SK-N-SH (cell line): ENCODE measurements around the gene KIF3B. TPM values are rescaled to one million over a fixed set of nuclear protein-coding genes. Genes with fewer than 3 reads are reported as not detected.

Source experiments
- CTCF ChIA-PET: fragments of 300-600, 350-600 bp; formaldehyde crosslinking; extraction: SDS; loops from one replicate; lab custom pipeline; 2021; lab: Yijun Ruan, JAX
- POLR2A ChIA-PET: fragments of 350-600 bp; sonication (Branson Sonifier 250); formaldehyde crosslinking; extraction: SDS; loops from one replicate; lab custom pipeline; 2020; ENCODE audit warnings: antibody characterized with exemption, inconsistent platforms; lab: Yijun Ruan, JAX
- DNase-seq: peaks from one replicate; pipeline ENCODE4 v3.0.0; 2012
- H2AFZ ChIP-seq: fragments of 200-600 bp; sonication (generic); 2 replicates; pipeline ENCODE4 v1.8.1; 2016; ENCODE audit warnings: antibody characterized with exemption, mild to moderate bottlenecking, low read depth
- H3F3A ChIP-seq: fragments of 200-600 bp; sonication (generic); replicated peaks from 2 replicates; pipeline ENCODE3; 2016; ENCODE audit warnings: antibody characterized with exemption, mild to moderate bottlenecking; ENCODE audit not compliant: insufficient read depth
- H3K27ac ChIP-seq, 2 experiments: fragments of 200-500 bp in 1 of 2; fragments of 200-600 bp in 1 of 2; sonication (Bioruptor generic) in 1 of 2; sonication (generic), shearing (Covaris generic) in 1 of 2; 2 replicates each; pipeline versions ENCODE4 v1.5.1 to v1.6.1; 2014 to 2016; ENCODE audit warnings: low read depth in 2 of 2, inconsistent platforms in 1 of 2, low read length in 1 of 2, mild to moderate bottlenecking in 1 of 2, mixed read lengths in 1 of 2
- H3K27me3 ChIP-seq: fragments of 200-600 bp; sonication (generic), shearing (Covaris generic); 2 replicates; pipeline ENCODE4 v1.6.1; 2016; ENCODE audit warnings: mixed run types; ENCODE audit not compliant: insufficient read depth
- H3K36me3 ChIP-seq, 2 experiments: fragments of 200-500 bp in 1 of 2; fragments of 200-600 bp in 1 of 2; sonication (Bioruptor generic) in 1 of 2; sonication (generic) in 1 of 2; replicated peaks in 1 of 2; 2 replicates each; pipeline versions ENCODE3 to v1.5.1; 2014 to 2016; ENCODE audit warnings: low read length in 1 of 2, mild to moderate bottlenecking in 1 of 2; ENCODE audit not compliant: insufficient read depth in 2 of 2, control insufficient read depth in 1 of 2
- H3K4me1 ChIP-seq, 2 experiments: fragments of 200-500 bp in 1 of 2; fragments of 200-600 bp in 1 of 2; sonication (Bioruptor generic) in 1 of 2; sonication (generic), shearing (Covaris generic) in 1 of 2; 2 replicates each; pipeline versions ENCODE4 v1.5.1 to v1.6.1; 2014 to 2016; ENCODE audit warnings: low read depth in 1 of 2, low read length in 1 of 2, mixed run types in 1 of 2; ENCODE audit not compliant: insufficient read depth in 2 of 2, control insufficient read depth in 1 of 2
- H3K4me2 ChIP-seq: fragments of 200-600 bp; sonication (generic), shearing (Covaris generic); 2 replicates; pipeline ENCODE4 v1.6.1; 2017; ENCODE audit warnings: mixed run types
- H3K4me3 ChIP-seq, 2 experiments: fragments of 200-500 bp in 1 of 2; fragments of 200-600 bp in 1 of 2; sonication (Bioruptor generic) in 1 of 2; sonication (generic), shearing (Covaris generic) in 1 of 2; 2 replicates each; pipeline versions ENCODE4 v1.5.1 to v1.8.1; 2014 to 2016; ENCODE audit warnings: low read depth in 2 of 2, inconsistent platforms in 1 of 2, low read length in 1 of 2, mild to moderate bottlenecking in 1 of 2, mixed read lengths in 1 of 2, moderate library complexity in 1 of 2
- H3K79me2 ChIP-seq: fragments of 200-600 bp; sonication (generic); 2 replicates; pipeline ENCODE4 v1.8.1; 2017; ENCODE audit warnings: mild to moderate bottlenecking; ENCODE audit not compliant: insufficient read depth
- H3K9ac ChIP-seq: fragments of 200-600 bp; sonication (generic); 2 replicates; pipeline ENCODE4 v1.6.1; 2017; ENCODE audit warnings: mixed run types
- H3K9me2 ChIP-seq: fragments of 200-600 bp; sonication (generic); 2 replicates; pipeline ENCODE4 v1.6.1; 2017; ENCODE audit warnings: mixed run types
- H3K9me3 ChIP-seq: fragments of 200-600 bp; sonication (generic); 2 replicates; pipeline ENCODE4 v1.6.1; 2017; ENCODE audit warnings: mixed run types, mild to moderate bottlenecking, moderate library complexity
- H4K20me1 ChIP-seq: fragments of 200-600 bp; sonication (generic); 2 replicates; pipeline ENCODE4 v1.6.1; 2017; ENCODE audit warnings: mild to moderate bottlenecking, mixed run types; ENCODE audit not compliant: insufficient read depth
- CHD2 ChIP-seq: fragments of 150-350 bp; IDR thresholded peaks from 2 replicates; pipeline ENCODE4 v1.6.1; 2018; ENCODE audit warnings: low read length; ENCODE audit not compliant: partially characterized antibody
- ELF1 ChIP-seq: IDR thresholded peaks from 2 replicates; pipeline ENCODE4 v1.4.0; 2012
- EZH2phosphoT487 ChIP-seq: fragments of 200-600 bp; sonication (generic); IDR thresholded peaks from 2 replicates; pipeline ENCODE4 v1.6.1; 2017; ENCODE audit warnings: low read depth, mixed run types, mild to moderate bottlenecking, antibody characterized with exemption, moderate library complexity, borderline replicate concordance
- FOXJ3 ChIP-seq: sonication (generic); formaldehyde crosslinking; IDR thresholded peaks from 2 replicates; pipeline ENCODE4 v1.5.1; 2020; ENCODE audit warnings: mild to moderate bottlenecking, missing genetic modification reagents
- FOXM1 ChIP-seq: IDR thresholded peaks from 2 replicates; pipeline ENCODE4 v1.4.0; 2012; ENCODE audit warnings: low read depth, mild to moderate bottlenecking
- GABPA ChIP-seq: IDR thresholded peaks from 2 replicates; pipeline ENCODE4 v1.4.0; 2012; ENCODE audit warnings: low read depth, mild to moderate bottlenecking
- GATA2 ChIP-seq: sonication (generic); formaldehyde crosslinking; IDR thresholded peaks from 2 replicates; pipeline ENCODE4 v1.5.0; 2020; ENCODE audit warnings: mild to moderate bottlenecking, missing genetic modification reagents
- NRF1 ChIP-seq: IDR thresholded peaks from 2 replicates; pipeline ENCODE4 v1.6.1; 2012; ENCODE audit warnings: low read depth, mild to moderate bottlenecking, low read length
- POLR2AphosphoS5 ChIP-seq: IDR thresholded peaks from 2 replicates; pipeline ENCODE4 v1.6.1; 2012; ENCODE audit warnings: low read depth, low read length
- RAD21 ChIP-seq: IDR thresholded peaks from 2 replicates; pipeline ENCODE4 v1.6.1; 2012; ENCODE audit warnings: mild to moderate bottlenecking, low read length
- RCOR1 ChIP-seq: fragments of 150-350 bp; IDR thresholded peaks from 2 replicates; pipeline ENCODE4 v1.6.1; 2017; ENCODE audit warnings: antibody characterized with exemption, low read length
- RFX5 ChIP-seq: IDR thresholded peaks from 2 replicates; pipeline ENCODE4 v1.6.1; 2012; ENCODE audit warnings: mild to moderate bottlenecking, improper control_type of control experiment, low read length
- SMC3 ChIP-seq: IDR thresholded peaks from 2 replicates; pipeline ENCODE4 v1.6.1; 2012; ENCODE audit warnings: low read depth, low read length, improper control_type of control experiment
- TCF12 ChIP-seq: IDR thresholded peaks from 2 replicates; pipeline ENCODE4 v1.4.0; 2012
- TEAD4 ChIP-seq: IDR thresholded peaks from 2 replicates; pipeline ENCODE4 v1.4.0; 2012; ENCODE audit warnings: mild to moderate bottlenecking, borderline replicate concordance; ENCODE audit not compliant: insufficient read depth
- YY1 ChIP-seq: IDR thresholded peaks from 2 replicates; pipeline ENCODE4 v1.4.0; 2012; ENCODE audit warnings: low read depth, mild to moderate bottlenecking
- WGBS: methylation state at CpG from one replicate; pipeline ENCODE4 v1.1.6; 2017; ENCODE audit warnings: low lambda C conversion rate; 5-methylcytosine and 5-hydroxymethylcytosine counted together
- polyA plus RNA-seq, 3 experiments: library from polyadenylated mRNA; depleted of rRNA; stranded (reverse); fragments of >200 nt; gene quantifications; 2 replicates each; pipeline ENCODE4 v1.2.3, GENCODE V29; 2012
- TF ChIP-seq, protein P1 (sequence below): fragments of 150-350 bp; IDR thresholded peaks from 2 replicates; pipeline ENCODE4 v1.6.1; 2016; ENCODE audit warnings: mild to moderate bottlenecking, low read depth, low read length
- TF ChIP-seq, protein P2 (sequence below): IDR thresholded peaks from 2 replicates; pipeline ENCODE4 v1.6.1; 2012; ENCODE audit warnings: mild to moderate bottlenecking, low read depth, low read length, moderate library complexity
- TF ChIP-seq, protein P3 (sequence below): fragments of 200-600 bp; sonication (generic); IDR thresholded peaks from 2 replicates; pipeline ENCODE4 v1.6.1; 2017; ENCODE audit warnings: antibody characterized with exemption, mild to moderate bottlenecking, moderate library complexity

The KIF3B gene
- polyA plus RNA-seq, 1 of the 3 experiments (the other 2 are of a cell fraction) = 18.6 TPM

DNA sequence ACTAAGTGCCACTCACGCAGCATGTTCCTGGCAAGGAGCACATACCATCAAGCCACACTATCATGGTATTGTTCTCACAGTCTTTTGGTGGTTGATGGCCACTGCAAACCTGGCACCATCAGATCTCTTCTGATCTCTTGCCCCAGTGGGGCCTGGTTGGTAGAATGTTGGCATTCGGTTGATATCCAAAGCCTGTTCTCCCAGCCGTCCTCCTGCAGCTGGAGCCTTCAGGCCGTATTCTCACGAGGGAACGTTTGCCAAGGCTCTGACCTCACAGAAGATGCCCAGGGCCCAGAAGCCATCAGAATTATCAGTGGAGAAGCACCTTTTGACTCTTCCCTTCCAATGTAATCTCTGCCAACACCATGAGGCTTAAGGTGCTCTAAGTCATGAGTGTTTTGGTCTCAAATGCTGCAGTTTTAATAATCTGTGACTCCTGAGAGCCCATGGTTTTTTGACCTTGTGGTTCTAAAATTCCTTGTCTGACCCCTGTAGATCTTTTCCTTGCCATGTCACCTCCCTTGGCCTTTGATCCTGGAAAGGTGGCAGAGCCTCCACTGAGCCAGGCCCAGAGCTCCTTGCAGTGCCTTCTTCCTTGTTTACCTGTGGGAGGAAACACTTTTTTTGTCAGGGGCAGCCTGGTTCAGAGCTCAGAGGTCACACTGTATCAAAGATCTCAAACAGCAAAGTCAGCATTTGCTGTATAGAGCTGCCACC, 42.0 kb upstream of the KIF3B start:
- POLR2A ChIA-PET = no interaction called here
- no peak for DNase-seq

More for the DNA sequence above, 42.0 kb upstream of the KIF3B start:
- H3K4me2 ChIP-seq = no peak overlapping the region
- H3K27ac ChIP-seq = no peak overlapping the region
- no peaks in the 10 kb centered on the region for H3K27me3 ChIP-seq
- H3K9ac ChIP-seq = no peak overlapping the region
- H3K4me3 ChIP-seq = no peak overlapping the region
- no peaks in the 10 kb centered on the region for H4K20me1 ChIP-seq
- peaks cover 20 to 43% of the 10 kb centered on the region in 2 experiments for H3K36me3 ChIP-seq
- H3K79me2 ChIP-seq = no peaks in the 10 kb centered on the region
- no peaks in the 10 kb centered on the region for H3K9me2 ChIP-seq
- H3K9me3 ChIP-seq = no peaks in the 10 kb centered on the region
- 89% methylated on average over 6 of the region's 6 CpGs for WGBS
- no peak overlapping the region for H2AFZ ChIP-seq
- no peaks in the 10 kb centered on the region for H3F3A ChIP-seq
- TF ChIP-seq FOXJ3 (CRISPR knock-in tag) (no peak), SMC3 (no peak), GATA2 (CRISPR knock-in tag) (no peak), GABPA (no peak), TCF12 (no peak), NRF1 (no peak), POLR2AphosphoS5 (no peak), YY1 (no peak), CHD2 (no peak), RAD21 (no peak), TEAD4 (no peak), RCOR1 (no peak), ELF1 (no peak), EZH2phosphoT487 (no peak), RFX5 (no peak), FOXM1 (no peak)
- TF ChIP-seq, protein P1, sequence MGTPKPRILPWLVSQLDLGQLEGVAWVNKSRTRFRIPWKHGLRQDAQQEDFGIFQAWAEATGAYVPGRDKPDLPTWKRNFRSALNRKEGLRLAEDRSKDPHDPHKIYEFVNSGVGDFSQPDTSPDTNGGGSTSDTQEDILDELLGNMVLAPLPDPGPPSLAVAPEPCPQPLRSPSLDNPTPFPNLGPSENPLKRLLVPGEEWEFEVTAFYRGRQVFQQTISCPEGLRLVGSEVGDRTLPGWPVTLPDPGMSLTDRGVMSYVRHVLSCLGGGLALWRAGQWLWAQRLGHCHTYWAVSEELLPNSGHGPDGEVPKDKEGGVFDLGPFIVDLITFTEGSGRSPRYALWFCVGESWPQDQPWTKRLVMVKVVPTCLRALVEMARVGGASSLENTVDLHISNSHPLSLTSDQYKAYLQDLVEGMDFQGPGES = no peak
- TF ChIP-seq, protein P2, sequence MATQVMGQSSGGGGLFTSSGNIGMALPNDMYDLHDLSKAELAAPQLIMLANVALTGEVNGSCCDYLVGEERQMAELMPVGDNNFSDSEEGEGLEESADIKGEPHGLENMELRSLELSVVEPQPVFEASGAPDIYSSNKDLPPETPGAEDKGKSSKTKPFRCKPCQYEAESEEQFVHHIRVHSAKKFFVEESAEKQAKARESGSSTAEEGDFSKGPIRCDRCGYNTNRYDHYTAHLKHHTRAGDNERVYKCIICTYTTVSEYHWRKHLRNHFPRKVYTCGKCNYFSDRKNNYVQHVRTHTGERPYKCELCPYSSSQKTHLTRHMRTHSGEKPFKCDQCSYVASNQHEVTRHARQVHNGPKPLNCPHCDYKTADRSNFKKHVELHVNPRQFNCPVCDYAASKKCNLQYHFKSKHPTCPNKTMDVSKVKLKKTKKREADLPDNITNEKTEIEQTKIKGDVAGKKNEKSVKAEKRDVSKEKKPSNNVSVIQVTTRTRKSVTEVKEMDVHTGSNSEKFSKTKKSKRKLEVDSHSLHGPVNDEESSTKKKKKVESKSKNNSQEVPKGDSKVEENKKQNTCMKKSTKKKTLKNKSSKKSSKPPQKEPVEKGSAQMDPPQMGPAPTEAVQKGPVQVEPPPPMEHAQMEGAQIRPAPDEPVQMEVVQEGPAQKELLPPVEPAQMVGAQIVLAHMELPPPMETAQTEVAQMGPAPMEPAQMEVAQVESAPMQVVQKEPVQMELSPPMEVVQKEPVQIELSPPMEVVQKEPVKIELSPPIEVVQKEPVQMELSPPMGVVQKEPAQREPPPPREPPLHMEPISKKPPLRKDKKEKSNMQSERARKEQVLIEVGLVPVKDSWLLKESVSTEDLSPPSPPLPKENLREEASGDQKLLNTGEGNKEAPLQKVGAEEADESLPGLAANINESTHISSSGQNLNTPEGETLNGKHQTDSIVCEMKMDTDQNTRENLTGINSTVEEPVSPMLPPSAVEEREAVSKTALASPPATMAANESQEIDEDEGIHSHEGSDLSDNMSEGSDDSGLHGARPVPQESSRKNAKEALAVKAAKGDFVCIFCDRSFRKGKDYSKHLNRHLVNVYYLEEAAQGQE = no peak
- TF ChIP-seq, protein P3, sequence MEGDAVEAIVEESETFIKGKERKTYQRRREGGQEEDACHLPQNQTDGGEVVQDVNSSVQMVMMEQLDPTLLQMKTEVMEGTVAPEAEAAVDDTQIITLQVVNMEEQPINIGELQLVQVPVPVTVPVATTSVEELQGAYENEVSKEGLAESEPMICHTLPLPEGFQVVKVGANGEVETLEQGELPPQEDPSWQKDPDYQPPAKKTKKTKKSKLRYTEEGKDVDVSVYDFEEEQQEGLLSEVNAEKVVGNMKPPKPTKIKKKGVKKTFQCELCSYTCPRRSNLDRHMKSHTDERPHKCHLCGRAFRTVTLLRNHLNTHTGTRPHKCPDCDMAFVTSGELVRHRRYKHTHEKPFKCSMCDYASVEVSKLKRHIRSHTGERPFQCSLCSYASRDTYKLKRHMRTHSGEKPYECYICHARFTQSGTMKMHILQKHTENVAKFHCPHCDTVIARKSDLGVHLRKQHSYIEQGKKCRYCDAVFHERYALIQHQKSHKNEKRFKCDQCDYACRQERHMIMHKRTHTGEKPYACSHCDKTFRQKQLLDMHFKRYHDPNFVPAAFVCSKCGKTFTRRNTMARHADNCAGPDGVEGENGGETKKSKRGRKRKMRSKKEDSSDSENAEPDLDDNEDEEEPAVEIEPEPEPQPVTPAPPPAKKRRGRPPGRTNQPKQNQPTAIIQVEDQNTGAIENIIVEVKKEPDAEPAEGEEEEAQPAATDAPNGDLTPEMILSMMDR = no peak
- CTCF ChIA-PET = no interaction called here
- peaks cover 0 to 3% of the 10 kb centered on the region in 2 experiments; a peak in 1 of 4 replicates for H3K4me1 ChIP-seq
